Osteoblast (primary cell): ENCODE data around the gene ZNF189. TPM values are rescaled to one million over a fixed set of nuclear protein-coding genes. Genes with fewer than 3 reads are reported as not detected.

ENCODE experiments used
- DNase-seq: peaks from one replicate; pipeline ENCODE4 v3.0.0; 2011; ENCODE audit warnings: low spot score, mixed read lengths; ENCODE audit not compliant: insufficient read length; ENCODE audit errors: missing footprints
- H2AFZ ChIP-seq: 2 replicates; pipeline ENCODE4 v1.6.0; 2011; ENCODE audit warnings: mild to moderate bottlenecking, low read length
- H3K27ac ChIP-seq: 2 replicates; pipeline ENCODE4 v1.5.1; 2011; ENCODE audit warnings: mild to moderate bottlenecking, low read depth, low read length, moderate library complexity
- H3K27me3 ChIP-seq: 2 replicates; pipeline ENCODE4 v1.6.0; 2012; ENCODE audit warnings: mild to moderate bottlenecking, control low read depth, inconsistent platforms, low read length, moderate library complexity; ENCODE audit not compliant: insufficient read depth
- H3K36me3 ChIP-seq: 2 replicates; pipeline ENCODE4 v1.5.1; 2011; ENCODE audit warnings: mild to moderate bottlenecking, low read length, control low read depth, moderate library complexity; ENCODE audit not compliant: insufficient read depth
- H3K4me1 ChIP-seq: 2 replicates; pipeline ENCODE4 v1.5.1; 2011; ENCODE audit warnings: mild to moderate bottlenecking, low read length, control low read depth, moderate library complexity; ENCODE audit not compliant: insufficient read depth
- H3K4me2 ChIP-seq: 2 replicates; pipeline ENCODE4 v1.6.0; 2011; ENCODE audit warnings: mild to moderate bottlenecking, low read length; ENCODE audit not compliant: insufficient read depth
- H3K4me3 ChIP-seq: fragments of 200-600 bp; sonication (generic); 3 replicates; pipeline ENCODE4 v1.5.1; 2012; ENCODE audit warnings: mild to moderate bottlenecking, low read length, inconsistent platforms; ENCODE audit not compliant: insufficient read depth
- H3K79me2 ChIP-seq: 2 replicates; pipeline ENCODE4 v1.6.0; 2012; ENCODE audit warnings: mild to moderate bottlenecking, low read length, control low read depth, inconsistent platforms; ENCODE audit not compliant: insufficient read depth
- H3K9me3 ChIP-seq: 2 replicates; pipeline ENCODE4 v1.5.1; 2011; ENCODE audit warnings: low read depth, low read length, control low read depth
- H4K20me1 ChIP-seq: 2 replicates; pipeline ENCODE4 v1.6.0; 2012; ENCODE audit warnings: mild to moderate bottlenecking, low read length, control low read depth; ENCODE audit not compliant: insufficient read depth
- CTCF ChIP-seq: IDR thresholded peaks from 2 replicates; pipeline ENCODE4 v1.5.1; 2011; ENCODE audit warnings: mild to moderate bottlenecking, low read depth, low read length, moderate library complexity; ENCODE audit errors: extremely low read depth
- total RNA-seq: library from RNA; depleted of rRNA; stranded (reverse); fragments of >200 nt; gene quantifications from 2 replicates; pipeline ENCODE4 v1.2.3, GENCODE V29; 2012

ZNF189 gene
- total RNA-seq, 1 donor = 17.7 TPM

DNA sequence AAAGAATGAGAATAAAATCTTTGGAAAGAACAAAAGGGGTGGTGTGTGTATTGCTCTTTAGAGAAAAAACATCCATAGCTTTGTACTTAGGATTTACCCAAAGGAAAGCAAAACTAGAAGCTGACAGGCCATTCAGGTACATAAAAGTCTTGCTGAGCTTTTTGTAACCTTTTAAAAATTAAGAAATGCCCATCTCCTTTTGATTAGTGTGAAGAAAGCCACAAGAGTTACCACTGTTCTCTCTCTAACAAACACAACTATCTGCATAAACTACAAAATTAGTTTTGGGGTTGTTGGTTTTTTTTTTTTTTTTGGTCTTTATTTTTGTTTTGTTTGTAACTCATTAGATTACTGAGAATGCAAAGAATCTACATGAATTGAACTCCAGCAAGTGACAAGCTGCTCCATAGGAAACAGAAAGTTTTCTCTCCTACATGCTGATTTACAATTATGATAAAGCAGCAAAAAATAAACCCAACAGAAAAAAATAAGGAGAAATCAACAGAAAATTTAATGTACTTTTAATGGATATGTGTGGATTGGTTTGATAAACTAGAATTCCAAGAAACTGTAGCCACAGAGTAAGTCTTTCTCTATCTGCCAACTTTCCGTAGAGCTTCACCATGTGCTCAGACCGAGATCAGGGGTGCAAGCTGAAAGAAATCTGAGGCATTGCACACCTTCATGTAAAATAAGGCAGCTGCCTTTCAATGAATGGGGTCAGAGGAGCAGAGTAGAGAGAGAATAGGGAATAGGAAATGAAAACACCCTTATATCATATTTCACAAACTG is 26.1 kb upstream of the ZNF189 start:
- H3K4me2 ChIP-seq = no peak overlapping the region
- no peaks in the 10 kb centered on the region for H3K9me3 ChIP-seq
- H4K20me1 ChIP-seq = no peaks in the 10 kb centered on the region
- no peaks in the 10 kb centered on the region for H3K36me3 ChIP-seq
- no peaks in the 10 kb centered on the region for H3K79me2 ChIP-seq
- no peak for DNase-seq
- peaks cover 11% of the 10 kb centered on the region for H3K4me1 ChIP-seq
- H3K27ac ChIP-seq = no peak overlapping the region
- H3K27me3 ChIP-seq = no peaks in the 10 kb centered on the region
- no peak overlapping the region for H2AFZ ChIP-seq
- TF ChIP-seq CTCF = no peak
- no peak overlapping the region for H3K4me3 ChIP-seq

DNA sequence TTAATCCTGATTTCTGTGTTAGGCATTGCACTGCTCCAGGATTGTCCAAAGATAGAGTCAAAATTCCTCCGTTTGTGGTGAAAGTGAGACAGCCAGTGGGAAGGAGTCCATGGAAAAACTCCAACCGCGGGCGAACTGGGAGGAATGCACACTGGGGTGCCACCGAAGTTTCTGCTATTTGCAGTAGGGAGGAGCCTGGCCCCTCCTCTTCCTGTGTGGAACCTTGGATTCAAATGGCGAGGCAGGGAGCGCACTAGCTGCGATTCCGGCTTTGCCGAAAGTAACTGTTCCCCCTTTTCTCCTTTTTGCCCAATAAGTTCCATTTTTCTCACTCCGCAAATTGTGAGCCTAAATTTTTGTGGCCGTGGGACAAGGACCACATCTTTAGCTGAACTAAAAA is 23.1 kb upstream of the ZNF189 start:
- H3K4me2 ChIP-seq = no peak overlapping the region
- no peak overlapping the region for H3K4me3 ChIP-seq
- no peaks in the 10 kb centered on the region for H3K9me3 ChIP-seq
- no peak for TF ChIP-seq CTCF
- H3K79me2 ChIP-seq = no peaks in the 10 kb centered on the region
- peak overlapping the region; percentile 21 for H3K27ac ChIP-seq
- H3K4me1 ChIP-seq = peaks cover 11% of the 10 kb centered on the region
- no peak overlapping the region for H2AFZ ChIP-seq
- no peak for DNase-seq
- H3K36me3 ChIP-seq = no peaks in the 10 kb centered on the region
- H4K20me1 ChIP-seq = no peaks in the 10 kb centered on the region
- H3K27me3 ChIP-seq = no peaks in the 10 kb centered on the region

DNA sequence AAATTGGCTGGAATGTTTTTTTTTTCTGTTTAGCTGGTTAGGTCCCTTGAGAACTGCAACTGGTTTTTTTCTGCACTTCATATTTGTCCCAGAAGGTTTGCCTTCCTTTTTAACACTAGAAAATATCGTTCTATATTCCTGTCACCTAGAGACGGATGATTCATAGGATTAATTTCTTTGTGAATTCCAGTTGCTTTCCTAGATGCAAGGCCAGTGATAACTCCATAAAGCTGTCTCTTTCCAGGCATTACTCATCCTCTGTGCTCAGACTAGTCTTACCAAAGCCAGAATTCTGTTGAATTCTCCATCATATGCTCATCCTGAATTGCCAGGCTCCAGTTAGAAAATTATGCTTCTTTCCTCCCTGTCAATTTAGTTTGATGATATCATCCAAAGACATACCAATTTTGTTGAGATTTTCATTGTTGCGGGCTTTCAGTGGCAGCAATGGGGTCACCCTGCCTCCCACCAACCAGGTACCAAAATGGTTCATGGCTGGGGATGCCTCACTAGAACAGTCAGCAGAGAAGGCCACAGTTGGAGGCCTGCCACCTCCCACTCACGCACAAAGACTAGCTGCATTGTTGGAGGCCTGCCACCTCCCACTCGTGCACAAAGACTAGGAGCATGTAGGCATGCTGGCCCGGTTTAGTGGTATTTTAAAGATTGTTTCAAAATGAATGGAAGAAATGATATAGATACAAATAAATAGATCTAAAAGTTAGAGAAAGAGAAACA is 22.4 kb upstream of the ZNF189 start:
- peaks cover 11% of the 10 kb centered on the region for H3K4me1 ChIP-seq
- no peak for TF ChIP-seq CTCF
- no peaks in the 10 kb centered on the region for H3K79me2 ChIP-seq
- no peak overlapping the region for H2AFZ ChIP-seq
- H4K20me1 ChIP-seq = no peaks in the 10 kb centered on the region
- no peaks in the 10 kb centered on the region for H3K27me3 ChIP-seq
- peak overlapping the region; percentile 58 for H3K27ac ChIP-seq
- no peaks in the 10 kb centered on the region for H3K9me3 ChIP-seq
- peak; percentile 47 for DNase-seq
- H3K4me2 ChIP-seq = peak overlapping the region; percentile 3
- no peaks in the 10 kb centered on the region for H3K36me3 ChIP-seq
- H3K4me3 ChIP-seq = no peak overlapping the region

- Histone ChIP-seq H3K4me3 (no peak overlapping the region), H3K36me3 (no peaks in the 10 kb centered on the region), H3K4me2 (no peak overlapping the region), H3K79me2 (no peaks in the 10 kb centered on the region), H3K9me3 (no peaks in the 10 kb centered on the region), H3K27ac (no peak overlapping the region), H3K27me3 (no peaks in the 10 kb centered on the region), H3K4me1 (peaks cover 11% of the 10 kb centered on the region), H2AFZ (no peak overlapping the region), H4K20me1 (no peaks in the 10 kb centered on the region)
- TF ChIP-seq CTCF = no peak
- DNase-seq = no peak
These were observed 18.4 kb upstream of the ZNF189 start for GRCh38 chr9:101380295-101380694.
